GM08714 (cell line): ENCODE data around the gene LEP.
"Not testable (repeated sequence)": the region's sequence is repeated elsewhere in the genome, so short reads cannot be mapped to it uniquely, and the experiment has no call there.

Experiments
- H3K4me3 ChIP-seq: fragments of 200-500 bp; sonication (Bioruptor generic); 2 replicates; pipeline ENCODE4 v1.5.1; 2014; ENCODE audit warnings: mild to moderate bottlenecking, low read length, inconsistent platforms
- ZNF274 ChIP-seq: IDR thresholded peaks from 2 replicates; pipeline ENCODE4 v1.6.1; 2012; ENCODE audit warnings: mild to moderate bottlenecking, low read depth, low read length

LEP gene

DNA sequence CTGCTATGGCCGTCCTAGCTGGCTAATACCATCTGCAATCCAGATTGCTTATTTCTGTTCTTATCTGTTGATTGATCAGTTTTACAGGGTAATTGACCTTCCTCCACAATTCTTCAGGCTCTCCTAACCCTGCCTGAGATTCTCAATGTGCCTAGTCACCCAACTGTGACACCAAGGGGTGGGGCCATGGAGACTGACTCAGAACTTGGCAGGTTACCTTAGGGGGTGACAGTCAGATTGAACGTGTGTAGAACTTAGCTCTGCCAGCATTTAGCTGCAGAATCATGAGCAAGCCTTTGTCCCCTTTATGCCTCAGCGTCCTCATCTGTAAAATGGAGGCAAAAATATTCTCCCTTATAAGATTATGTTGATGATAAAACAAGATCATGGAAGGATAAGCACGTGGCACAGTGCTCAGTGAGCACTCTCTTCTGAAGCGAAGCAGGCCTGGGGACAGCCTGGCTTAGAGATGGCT lies 19.1 kb upstream of the LEP start:
- no peak overlapping the region for H3K4me3 ChIP-seq
- TF ChIP-seq ZNF274 = no peak

DNA sequence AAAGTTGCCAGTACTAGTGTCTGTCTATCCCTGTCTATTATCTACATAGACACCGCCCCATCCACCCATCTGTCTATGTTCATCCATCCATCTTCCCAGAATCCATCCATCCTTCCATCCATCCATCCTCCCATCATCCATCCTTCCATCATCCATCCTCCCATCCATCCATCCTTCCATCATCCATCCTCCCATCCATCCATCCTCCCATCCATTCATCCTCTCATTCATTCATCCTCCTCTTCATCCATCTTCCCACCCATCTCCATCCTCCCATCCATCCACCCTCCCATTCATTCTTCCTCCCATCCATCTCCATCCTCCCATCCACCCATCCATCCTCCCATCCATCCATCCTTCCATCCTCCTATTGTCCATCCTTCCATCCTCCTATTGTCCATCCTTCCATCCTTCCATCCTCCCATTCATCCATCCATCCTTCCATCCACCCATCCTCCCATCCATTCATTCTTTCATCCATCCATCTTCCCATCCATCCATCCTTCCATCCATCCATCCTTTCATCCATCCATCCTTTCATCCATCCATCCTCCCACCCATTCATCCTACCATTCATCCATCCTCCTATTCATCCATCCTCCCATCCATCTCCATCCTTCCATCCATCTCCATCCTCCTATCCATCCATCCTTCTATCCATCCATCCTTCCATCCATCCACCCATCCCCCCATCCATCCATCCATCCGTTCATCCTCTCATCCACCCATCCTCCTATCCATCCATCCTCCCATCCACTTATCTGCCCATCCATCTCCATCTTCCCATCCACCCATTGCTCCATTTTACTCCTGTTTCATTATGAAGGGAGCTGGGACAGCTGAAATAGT lies 14.7 kb upstream of the LEP start:
- TF ChIP-seq ZNF274 = no peak
- H3K4me3 ChIP-seq = no peak overlapping the region

DNA sequence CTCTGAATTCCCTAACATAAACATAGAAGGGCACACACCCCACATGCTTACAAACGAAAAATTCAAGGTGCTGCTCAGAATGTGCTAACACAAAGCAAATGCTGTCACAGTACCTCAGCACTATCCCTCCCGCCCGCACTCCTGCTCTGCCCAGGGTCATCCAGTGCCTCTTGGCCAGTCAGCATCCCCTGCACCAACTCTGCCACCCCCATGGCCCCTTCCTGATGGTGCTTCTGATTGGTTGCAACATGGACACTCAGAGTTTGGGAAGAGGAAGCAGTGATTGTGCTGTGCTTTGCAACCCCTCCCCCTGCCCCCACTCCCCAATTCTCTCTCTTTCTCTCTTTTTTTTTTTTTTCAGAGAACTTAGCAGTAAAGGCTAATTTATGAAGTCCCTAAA lies 13.8 kb upstream of the LEP start:
- no peak for TF ChIP-seq ZNF274
- H3K4me3 ChIP-seq = no peak overlapping the region

DNA sequence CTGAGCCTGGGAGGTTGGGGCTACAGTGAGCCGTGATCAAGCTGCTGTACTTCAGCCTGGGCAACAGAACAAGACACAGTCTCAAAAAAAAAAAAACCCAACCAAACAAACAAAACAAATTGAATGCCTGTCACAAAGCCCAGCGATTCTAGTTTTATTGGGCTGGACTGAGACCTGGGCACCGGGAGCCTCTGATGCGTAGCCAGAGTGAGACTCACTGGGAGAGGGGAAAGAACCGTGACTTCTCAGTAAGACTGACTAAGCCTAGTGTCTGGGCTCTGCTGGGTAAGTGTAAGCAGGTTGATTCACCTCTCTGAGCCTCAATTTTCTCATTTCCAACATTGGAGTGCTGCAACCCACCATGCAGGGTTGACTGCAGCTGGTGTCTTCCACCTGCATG lies 10.1 kb upstream of the LEP start:
- H3K4me3 ChIP-seq = no peak overlapping the region
- no peak for TF ChIP-seq ZNF274

DNA sequence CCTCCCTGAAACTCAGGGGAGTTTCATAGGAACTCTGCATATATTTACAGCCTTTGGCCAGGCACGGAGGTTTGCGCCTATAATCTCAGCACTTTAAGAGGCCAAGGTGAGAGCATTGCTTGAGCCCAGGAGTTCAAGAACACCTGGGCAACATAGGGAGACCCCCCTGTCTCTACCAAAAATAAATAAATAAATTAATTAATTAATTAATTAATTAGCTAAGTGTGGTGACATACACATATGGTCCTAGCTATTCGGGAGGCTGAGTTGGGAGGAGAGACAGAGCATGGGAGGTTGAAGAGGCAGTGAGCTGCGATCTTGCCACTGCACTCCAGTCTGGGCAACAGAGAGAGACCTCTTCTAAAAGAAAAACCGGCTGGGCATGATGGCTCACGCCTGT lies 9.4 kb upstream of the LEP start:
- no peak for TF ChIP-seq ZNF274
- no peak overlapping the region for H3K4me3 ChIP-seq

DNA sequence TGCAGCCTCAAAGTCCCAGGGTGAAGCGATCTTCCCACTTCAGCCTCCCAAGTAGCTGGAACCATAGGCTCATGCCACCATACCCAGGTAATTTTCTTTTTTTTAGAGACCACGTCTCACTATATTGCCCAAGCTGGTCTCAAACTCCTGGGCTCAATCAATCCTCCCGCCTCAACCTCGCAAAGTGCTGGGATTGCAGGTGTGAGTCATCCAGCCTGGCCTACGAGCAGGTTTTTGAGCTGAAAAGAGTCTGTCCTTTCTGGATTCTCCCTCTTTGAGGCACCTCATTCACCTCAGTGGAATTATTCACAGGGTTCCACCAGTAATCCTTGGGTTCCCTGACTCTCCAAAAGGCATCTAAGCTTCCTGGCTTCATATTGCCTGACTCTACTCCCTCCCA lies 7.6 kb upstream of the LEP start:
- no peak overlapping the region for H3K4me3 ChIP-seq
- no peak for TF ChIP-seq ZNF274

DNA sequence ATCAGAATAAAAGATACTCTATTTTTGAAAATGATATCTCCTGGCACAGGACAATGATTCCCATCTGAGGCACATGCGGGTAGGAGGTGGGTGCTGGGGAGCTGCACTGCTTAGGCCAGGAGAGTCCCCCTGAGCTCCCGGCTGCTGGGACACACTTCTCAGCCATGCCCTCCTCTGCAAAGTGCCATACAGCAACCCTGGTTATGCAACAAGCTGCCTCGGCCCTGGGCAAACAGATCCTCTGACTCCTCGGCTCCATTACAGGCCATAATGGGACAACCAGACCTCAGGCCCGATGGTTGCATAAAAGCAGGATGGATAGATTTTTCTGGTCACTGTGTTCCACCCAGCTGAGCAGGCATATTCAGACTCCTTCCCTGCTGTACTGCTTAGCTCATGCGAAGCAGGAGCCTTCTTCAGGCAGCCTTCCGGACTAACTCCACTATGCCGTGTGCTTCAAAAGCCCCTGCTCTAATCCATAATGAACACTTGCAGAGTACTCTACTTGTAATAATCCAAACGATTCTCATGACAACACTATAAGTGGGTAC lies 6.5 kb upstream of the LEP start:
- no peak overlapping the region for H3K4me3 ChIP-seq
- TF ChIP-seq ZNF274 = no peak

DNA sequence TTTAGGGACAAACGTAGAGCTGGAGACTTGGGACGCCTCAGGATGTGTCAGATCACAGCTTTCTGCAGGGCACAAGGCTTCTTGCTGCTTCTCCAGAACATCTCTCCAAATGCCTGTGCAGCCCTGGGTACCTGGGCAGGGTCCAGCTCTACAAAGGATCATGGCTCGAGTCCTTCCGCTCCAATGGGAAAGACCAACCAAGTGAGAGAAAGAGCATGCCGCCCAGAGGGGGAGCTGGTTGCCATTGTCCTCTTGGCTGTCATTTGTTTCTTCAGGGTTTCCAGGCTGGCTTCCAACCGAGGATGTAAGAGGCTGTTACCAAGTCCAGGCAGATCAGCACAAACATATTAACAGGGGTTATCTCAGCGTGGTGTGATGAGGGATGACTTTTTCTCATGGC lies 5.6 kb upstream of the LEP start:
- no peak for TF ChIP-seq ZNF274

DNA sequence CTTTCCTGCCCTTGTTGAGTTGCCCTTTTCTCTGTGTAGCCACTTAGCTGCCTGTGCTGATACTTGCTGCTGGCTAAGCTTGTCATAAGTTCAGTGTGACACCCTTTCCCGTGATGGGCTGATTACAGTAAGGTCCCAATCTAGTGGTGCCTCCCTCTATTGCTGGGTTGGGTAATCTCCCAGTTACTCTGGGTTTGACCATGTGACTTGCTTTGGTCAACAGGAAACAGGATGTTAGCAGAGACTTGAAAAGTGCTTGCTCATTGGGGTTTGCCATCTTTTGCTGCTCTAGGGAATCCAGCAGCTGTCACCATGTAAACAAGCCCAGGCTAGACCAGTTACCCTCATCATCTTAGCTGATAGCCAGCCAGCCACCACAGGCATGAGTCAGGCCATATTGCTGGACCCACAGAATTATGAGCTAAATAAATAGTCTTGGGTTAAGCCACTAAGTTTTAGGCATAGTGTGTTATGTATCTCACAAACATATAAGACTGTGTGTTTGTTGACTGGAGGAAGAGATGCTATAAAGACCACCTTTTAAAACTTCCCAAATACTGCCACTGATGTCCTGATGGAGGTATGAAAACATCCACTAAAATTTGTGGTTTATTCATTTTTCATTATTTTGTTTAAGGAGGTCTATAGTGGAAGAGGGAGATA lies 4.0 kb upstream of the LEP start:
- TF ChIP-seq ZNF274 = no peak

More for the DNA sequence above, 5.6 kb upstream of the LEP start:
- H3K4me3 ChIP-seq = no peak overlapping the region

DNA sequence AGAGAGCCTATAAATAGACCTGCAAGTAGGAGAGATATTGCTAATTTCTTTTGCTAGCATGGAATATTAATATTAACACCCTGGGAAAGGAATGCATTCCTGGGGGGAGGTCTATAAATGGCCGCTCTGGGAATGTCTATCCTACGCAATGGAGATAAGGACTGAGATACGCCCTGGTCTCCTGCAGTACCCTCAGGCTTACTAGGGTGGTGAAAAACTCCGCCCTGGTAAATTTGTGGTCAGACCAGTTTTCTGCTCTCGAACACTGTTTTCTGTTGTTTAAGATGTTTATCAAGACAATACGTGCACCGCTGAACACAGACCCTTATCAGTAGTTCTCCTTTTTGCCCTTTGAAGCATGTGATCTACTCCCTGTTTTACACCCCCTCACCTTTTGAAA lies 1.9 kb upstream of the LEP start:
- H3K4me3 ChIP-seq = not testable (repeated sequence)

More for the DNA sequence above, 4.0 kb upstream of the LEP start:
- H3K4me3 ChIP-seq = no peak overlapping the region

DNA sequence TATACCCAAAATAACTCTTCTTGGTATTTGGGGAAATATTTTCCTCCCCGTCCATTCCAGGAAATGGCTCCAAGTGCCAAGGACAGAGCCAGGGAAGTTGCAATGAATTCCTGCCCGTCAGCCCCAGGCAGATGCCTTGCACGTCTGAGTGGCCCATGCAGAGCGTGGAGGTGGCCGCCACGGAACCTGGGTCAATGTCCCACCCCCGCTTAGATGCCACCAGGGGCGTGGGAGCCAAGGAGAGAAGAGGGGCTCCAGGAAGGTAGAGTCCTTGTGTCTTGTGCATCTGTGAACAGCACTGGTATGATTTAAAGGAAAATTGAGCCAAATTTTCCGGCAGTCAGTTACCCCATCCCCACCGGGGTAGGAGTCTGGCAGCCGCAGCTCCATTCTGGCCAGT lies 1.6 kb downstream of the LEP start:
- H3K4me3 ChIP-seq = no peak overlapping the region

DNA sequence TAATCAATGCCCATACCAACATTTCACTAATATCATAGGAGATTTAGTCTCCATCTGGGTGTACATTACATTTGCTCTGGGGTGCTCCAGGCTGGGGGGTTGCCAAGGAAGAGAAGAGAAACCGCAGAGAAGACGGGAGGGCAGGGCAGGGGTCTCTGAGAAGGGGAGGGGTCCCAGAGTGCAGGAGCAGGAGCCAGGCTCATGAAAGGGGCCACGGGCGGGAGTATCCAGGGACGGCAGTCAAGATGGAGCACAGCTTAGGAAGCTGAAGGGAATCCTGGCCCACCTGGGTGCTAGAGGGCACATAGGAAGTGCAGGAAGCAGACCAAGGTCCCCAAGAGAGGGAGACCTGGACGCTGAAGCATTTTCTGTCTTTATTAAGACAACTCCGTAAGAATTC lies 2.2 kb downstream of the LEP start:
- no peak overlapping the region for H3K4me3 ChIP-seq
- TF ChIP-seq ZNF274 = no peak

More for the DNA sequence above, 1.6 kb downstream of the LEP start:
- TF ChIP-seq ZNF274 = no peak

DNA sequence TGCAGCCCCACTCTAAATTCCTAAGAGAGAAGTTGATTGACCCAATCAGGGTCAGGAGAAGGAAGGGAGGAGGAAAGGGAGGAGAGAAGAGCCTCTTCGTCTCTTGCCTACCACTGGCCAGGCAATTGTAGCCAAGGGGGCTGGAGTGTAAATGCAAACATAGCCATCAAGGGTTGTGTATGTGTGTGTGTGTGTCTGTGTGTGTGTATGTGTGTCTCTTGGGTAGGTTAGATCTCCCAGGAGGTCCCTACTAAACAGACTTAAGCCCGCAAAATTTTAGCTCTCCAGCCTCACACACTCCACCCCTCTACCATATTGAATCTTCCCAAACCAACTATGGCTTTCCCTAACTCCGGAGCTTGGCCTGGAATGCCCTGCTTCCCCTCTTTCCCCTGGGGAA lies 3.8 kb downstream of the LEP start:
- TF ChIP-seq ZNF274 = no peak
- no peak overlapping the region for H3K4me3 ChIP-seq

DNA sequence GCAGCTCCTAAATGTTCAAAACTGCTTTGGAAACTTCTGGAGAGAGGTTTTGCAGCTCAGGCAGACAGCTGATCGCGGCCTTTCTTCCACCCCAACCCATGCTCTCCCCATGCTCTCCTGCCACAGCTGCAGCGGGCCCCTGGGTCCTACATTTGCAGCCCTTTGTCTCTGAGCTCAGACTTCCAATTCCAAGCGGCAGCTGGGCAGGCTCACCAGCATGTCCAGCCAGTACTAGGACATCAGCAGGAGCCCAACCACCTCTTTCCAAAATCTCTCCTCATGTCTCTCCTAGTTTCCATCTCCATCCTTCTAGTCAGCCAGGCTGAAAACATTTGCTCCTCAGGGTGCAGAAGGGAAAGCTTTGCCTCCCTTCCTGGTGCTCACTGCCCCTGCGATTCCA lies 6.0 kb downstream of the LEP start:
- no peak overlapping the region for H3K4me3 ChIP-seq
- no peak for TF ChIP-seq ZNF274

DNA sequence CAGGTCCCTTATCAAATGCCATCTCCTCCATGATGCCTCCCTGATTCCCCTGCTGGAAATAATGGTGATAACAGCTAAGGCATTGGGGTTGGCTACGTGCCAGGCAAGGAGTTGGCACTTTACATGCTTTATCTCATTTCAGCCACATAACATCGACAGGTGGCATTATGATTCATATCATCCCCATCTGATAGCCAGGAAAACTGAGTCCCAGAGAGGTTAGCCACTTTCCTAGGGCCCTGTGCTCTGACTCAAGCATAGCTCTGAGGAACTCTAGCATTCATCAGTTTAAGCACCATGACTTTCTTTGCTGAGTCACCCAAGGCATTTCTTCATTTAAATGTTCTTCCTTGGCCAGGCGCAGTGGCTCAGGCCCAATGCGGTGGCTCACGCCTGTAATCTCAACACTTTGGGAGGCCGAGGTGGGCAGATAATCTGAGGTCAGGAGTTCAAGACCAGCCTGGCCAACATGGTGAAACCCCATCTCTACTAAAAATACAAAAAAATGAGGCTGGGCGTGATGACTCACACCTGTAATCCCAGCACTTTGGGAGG lies 6.6 kb downstream of the LEP start:
- TF ChIP-seq ZNF274 = no peak
- no peak overlapping the region for H3K4me3 ChIP-seq
